ENCODE data around the gene RHOBTB1.

Gene RHOBTB1

GRCh38 chr10:60965696-60966095 lies 21.7 kb upstream of the RHOBTB1 start:
- DNase-seq (ENCODE audit: low spot score), result no peak

GRCh38 chr10:60964257-60965235 lies 20.6 kb upstream of the RHOBTB1 start:
- no peak for DNase-seq (ENCODE audit: low spot score)

- DNase-seq (ENCODE audit: low spot score), result no peak
Observed at GRCh38 chr10:60963441-60964256, 19.7 kb upstream of the RHOBTB1 start.

GRCh38 chr10:60962946-60963345 lies 19.0 kb upstream of the RHOBTB1 start:
- no peak for DNase-seq (ENCODE audit: low spot score)

GRCh38 chr10:60960913-60961312 lies 16.9 kb upstream of the RHOBTB1 start:
- no peak for DNase-seq (ENCODE audit: low spot score)

GRCh38 chr10:60960031-60960430 lies 16.0 kb upstream of the RHOBTB1 start:
- DNase-seq (ENCODE audit: low spot score), result no peak

- no peak for DNase-seq (ENCODE audit: low spot score)
Observed at GRCh38 chr10:60958892-60959601, 15.1 kb upstream of the RHOBTB1 start.

- DNase-seq (ENCODE audit: low spot score), result no peak
Observed at GRCh38 chr10:60957667-60958221, 13.8 kb upstream of the RHOBTB1 start.

GRCh38 chr10:60955957-60956425 lies 12.0 kb upstream of the RHOBTB1 start:
- no peak for DNase-seq (ENCODE audit: low spot score)

- no peak for DNase-seq (ENCODE audit: low spot score)
Observed at GRCh38 chr10:60955316-60955715, 11.3 kb upstream of the RHOBTB1 start.

- no peak for DNase-seq (ENCODE audit: low spot score)
Observed at GRCh38 chr10:60954035-60954434, 10.1 kb upstream of the RHOBTB1 start.

- DNase-seq (ENCODE audit: low spot score), result no peak
Observed at GRCh38 chr10:60953420-60953819, 9.4 kb upstream of the RHOBTB1 start.

GRCh38 chr10:60952846-60953220 lies 8.8 kb upstream of the RHOBTB1 start:
- DNase-seq (ENCODE audit: low spot score), result no peak

GRCh38 chr10:60952067-60952845 lies 8.3 kb upstream of the RHOBTB1 start:
- no peak for DNase-seq (ENCODE audit: low spot score)

- no peak for DNase-seq (ENCODE audit: low spot score)
Observed at GRCh38 chr10:60951272-60951724, 7.3 kb upstream of the RHOBTB1 start.

- DNase-seq (ENCODE audit: low spot score), result no peak
Observed at GRCh38 chr10:60950300-60950699, 6.3 kb upstream of the RHOBTB1 start.

- no peak for DNase-seq (ENCODE audit: low spot score)
Observed at GRCh38 chr10:60948851-60949250, 4.9 kb upstream of the RHOBTB1 start.

GRCh38 chr10:60944910-60945297 lies 919 bp upstream of the RHOBTB1 start:
- no peak for DNase-seq (ENCODE audit: low spot score)

- DNase-seq (ENCODE audit: low spot score), result peak; percentile 35
Observed at GRCh38 chr10:60943316-60944057, 498 bp downstream of the RHOBTB1 start.

- DNase-seq (ENCODE audit: low spot score), result peak; percentile 9
Observed at GRCh38 chr10:60942788-60943315, 1.1 kb downstream of the RHOBTB1 start.
